T-cell (primary cell): ENCODE measurements around the gene FGGY. TPM values are rescaled to one million over a fixed set of nuclear protein-coding genes. Genes with fewer than 3 reads are reported as not detected.

Experiments
- ATAC-seq, 4 experiments: fragments of 200-7000 bp in 3 of 4; fragments of 150-1000 bp in 1 of 4; cut with Tn5 transposase; replicated peaks in 1 of 4; 1 replicate in 3 of 4; 2 replicates in 1 of 4; pipeline ENCODE4 v1.10.0; 2021; ENCODE audit warnings: moderate library complexity in 3 of 4, mild to moderate bottlenecking in 2 of 4, moderate number of reproducible peaks in 1 of 4
- CTCF ChIA-PET, 2 donors: fragments of 300-600 bp; sonication (Branson Sonifier 250); formaldehyde crosslinking; loops; one replicate each; lab custom pipeline; 2022; ENCODE audit warnings: antibody characterized with exemption in 2 of 2; lab: Charles Lee
- POLR2A ChIA-PET, 2 donors: fragments of 300-600 bp; sonication (Branson Sonifier 250); formaldehyde crosslinking; loops; one replicate each; lab custom pipeline; 2022; ENCODE audit warnings: antibody characterized with exemption in 2 of 2; lab: Charles Lee
- DNase-seq, 35 experiments: peaks; one replicate each; pipeline versions ENCODE4 v3.0.0 to v3.0.0-alpha.2; 2013 to 2023
- H3K27ac ChIP-seq: one replicate; pipeline ENCODE4 v1.5.1; 2013; ENCODE audit warnings: low read length
- H3K27me3 ChIP-seq, 2 experiments: replicated peaks in 1 of 2; 1 replicate in 1 of 2; 2 replicates in 1 of 2; pipeline versions ENCODE4 v1.6.1 to v1.7.0; 2013; ENCODE audit warnings: low read length in 1 of 2, mixed read lengths in 1 of 2; ENCODE audit not compliant: control insufficient read depth in 2 of 2, insufficient read depth in 2 of 2; ENCODE audit errors: extremely low read depth in 1 of 2
- H3K36me3 ChIP-seq, 2 donors: 1 replicate in 1 of 2; 2 replicates in 1 of 2; pipeline versions ENCODE4 v1.6.1 to v1.7.0; 2013; ENCODE audit warnings: low read length in 1 of 2; ENCODE audit not compliant: control insufficient read depth in 2 of 2, insufficient read depth in 1 of 2; ENCODE audit errors: extremely low read depth in 1 of 2
- H3K4me1 ChIP-seq, 2 experiments: 1 replicate in 1 of 2; 2 replicates in 1 of 2; pipeline versions ENCODE4 v1.6.1 to v1.7.0; 2013; ENCODE audit warnings: low read length in 2 of 2, mixed read lengths in 1 of 2; ENCODE audit not compliant: insufficient read depth in 2 of 2, control insufficient read depth in 1 of 2; ENCODE audit errors: extremely low read depth in 1 of 2
- H3K4me3 ChIP-seq, 2 donors: 1 replicate in 1 of 2; 2 replicates in 1 of 2; pipeline versions ENCODE4 v1.5.1 to v1.7.0; 2013; ENCODE audit warnings: mild to moderate bottlenecking in 2 of 2, low read length in 1 of 2, moderate library complexity in 1 of 2; ENCODE audit not compliant: control insufficient read depth in 1 of 2; ENCODE audit errors: extremely low read depth in 1 of 2
- H3K9me3 ChIP-seq: 2 replicates; pipeline ENCODE4 v1.7.0; 2013
- H3K27ac Mint-ChIP-seq, 2 donors: one replicate each; pipeline ENCODE4 v1.8.0; 2020 to 2021; ENCODE audit warnings: mild to moderate bottlenecking in 2 of 2, mixed read lengths in 2 of 2
- H3K27me3 Mint-ChIP-seq, 2 donors: one replicate each; pipeline ENCODE4 v1.8.0; 2021 to 2022; ENCODE audit warnings: mixed read lengths in 2 of 2
- H3K36me3 Mint-ChIP-seq: one replicate; pipeline ENCODE4 v1.8.0; 2021; ENCODE audit warnings: mixed read lengths
- H3K4me1 Mint-ChIP-seq, 3 donors: one replicate each; pipeline ENCODE4 v1.8.0; 2020 to 2022; ENCODE audit warnings: mixed read lengths in 3 of 3, mild to moderate bottlenecking in 1 of 3
- H3K4me3 Mint-ChIP-seq, 3 donors: one replicate each; pipeline ENCODE4 v1.8.0; 2020 to 2022; ENCODE audit warnings: mild to moderate bottlenecking in 3 of 3, mixed read lengths in 3 of 3, moderate library complexity in 3 of 3
- H3K9me3 Mint-ChIP-seq, 3 donors: one replicate each; pipeline ENCODE4 v1.8.0; 2020 to 2022; ENCODE audit warnings: mixed read lengths in 3 of 3
- WGBS: methylation state at CpG from one replicate; pipeline ENCODE4 v1.1.5; 2013; ENCODE audit warnings: missing lambda C conversion rate; ENCODE audit not compliant: insufficient coverage; 5-methylcytosine and 5-hydroxymethylcytosine counted together
- total RNA-seq, 35 experiments: library from RNA in 6 of 35; stranded (reverse) in 6 of 35; fragments of 120-200 nt in 1 of 35; gene quantifications; one replicate each; pipeline versions ENCODE4 v1.2.1 to v1.2.4 and lab custom pipeline; 2013 to 2026

The FGGY gene
- total RNA-seq, 5 donors from 2014 or later (not counting 1 experiment from before 2014, with no cell fraction given), result 7.8 to 21.7 (median 12.6) TPM

GRCh38 chr1:59738591-59739015 lies 441.7 kb downstream of the FGGY start:
- no peak overlapping the region for H3K27ac Mint-ChIP-seq
- no peak for DNase-seq
- no peaks in the 10 kb centered on the region for H3K36me3 ChIP-seq
- ChIA-PET POLR2A (interaction anchor here (0.6 kb wide), 2 partner anchors 12 to 986 kb away, joined by 4 to 6 read pairs; no protein-coding TSS in a partner anchor), CTCF (no interaction called here)
- H3K9me3 ChIP-seq, result no peaks in the 10 kb centered on the region
- H3K4me3 ChIP-seq, result no peak overlapping the region
- H3K27me3 ChIP-seq, result no peaks in the 10 kb centered on the region
- no peaks in the 10 kb centered on the region for H3K4me1 ChIP-seq
- no peak overlapping the region for H3K27ac ChIP-seq
- peaks cover 7 to 8% (median 8%) of the 10 kb centered on the region in 3 donors for H3K9me3 Mint-ChIP-seq
- no peaks in the 10 kb centered on the region for H3K27me3 Mint-ChIP-seq
- 100% methylated on average over 1 of the region's 2 CpGs for WGBS
- ATAC-seq, result no peak
- H3K36me3 Mint-ChIP-seq, result peaks cover 23% of the 10 kb centered on the region
- no peaks in the 10 kb centered on the region for H3K4me1 Mint-ChIP-seq
- no peak overlapping the region for H3K4me3 Mint-ChIP-seq

GRCh38 chr1:59739111-59739510 lies 442.2 kb downstream of the FGGY start:
- ChIA-PET CTCF (no interaction called here), POLR2A (interaction anchor here (0.5 to 0.6 kb wide), 3 partner anchors 11 to 987 kb away, joined by 3 to 6 read pairs (median 4); no protein-coding TSS in a partner anchor)
- WGBS, result no CpG with 5 or more reads among the region's 2 CpGs
- no peaks in the 10 kb centered on the region for H3K36me3 ChIP-seq
- Mint-ChIP-seq H3K4me3 (no peak overlapping the region), H3K27me3 (no peaks in the 10 kb centered on the region), H3K9me3 (peaks cover 7 to 8% (median 8%) of the 10 kb centered on the region in 3 donors), H3K36me3 (peaks cover 23% of the 10 kb centered on the region), H3K4me1 (no peaks in the 10 kb centered on the region), H3K27ac (no peak overlapping the region)
- ATAC-seq (no peak), DNase-seq (no peak)
- H3K27ac ChIP-seq, result no peak overlapping the region
- no peaks in the 10 kb centered on the region for H3K27me3 ChIP-seq
- H3K9me3 ChIP-seq, result no peaks in the 10 kb centered on the region
- H3K4me3 ChIP-seq, result no peak overlapping the region
- no peaks in the 10 kb centered on the region for H3K4me1 ChIP-seq

- ChIA-PET CTCF (no interaction called here), POLR2A (no interaction called here)
- no peak for DNase-seq
- H3K9me3 ChIP-seq, result no peaks in the 10 kb centered on the region
- H3K4me1 ChIP-seq, result no peaks in the 10 kb centered on the region
- Mint-ChIP-seq H3K27me3 (no peaks in the 10 kb centered on the region), H3K36me3 (peaks cover 8% of the 10 kb centered on the region), H3K9me3 (no peaks in the 10 kb centered on the region), H3K27ac (no peak overlapping the region), H3K4me3 (no peak overlapping the region), H3K4me1 (no peaks in the 10 kb centered on the region)
- 71% methylated on average over 2 of the region's 2 CpGs for WGBS
- no peaks in the 10 kb centered on the region for H3K27me3 ChIP-seq
- no peak overlapping the region for H3K4me3 ChIP-seq
- H3K36me3 ChIP-seq, result no peaks in the 10 kb centered on the region
- H3K27ac ChIP-seq, result no peak overlapping the region
- no peak for ATAC-seq
Measured at GRCh38 chr1:59742526-59742925, 445.6 kb downstream of the FGGY start.

DNA sequence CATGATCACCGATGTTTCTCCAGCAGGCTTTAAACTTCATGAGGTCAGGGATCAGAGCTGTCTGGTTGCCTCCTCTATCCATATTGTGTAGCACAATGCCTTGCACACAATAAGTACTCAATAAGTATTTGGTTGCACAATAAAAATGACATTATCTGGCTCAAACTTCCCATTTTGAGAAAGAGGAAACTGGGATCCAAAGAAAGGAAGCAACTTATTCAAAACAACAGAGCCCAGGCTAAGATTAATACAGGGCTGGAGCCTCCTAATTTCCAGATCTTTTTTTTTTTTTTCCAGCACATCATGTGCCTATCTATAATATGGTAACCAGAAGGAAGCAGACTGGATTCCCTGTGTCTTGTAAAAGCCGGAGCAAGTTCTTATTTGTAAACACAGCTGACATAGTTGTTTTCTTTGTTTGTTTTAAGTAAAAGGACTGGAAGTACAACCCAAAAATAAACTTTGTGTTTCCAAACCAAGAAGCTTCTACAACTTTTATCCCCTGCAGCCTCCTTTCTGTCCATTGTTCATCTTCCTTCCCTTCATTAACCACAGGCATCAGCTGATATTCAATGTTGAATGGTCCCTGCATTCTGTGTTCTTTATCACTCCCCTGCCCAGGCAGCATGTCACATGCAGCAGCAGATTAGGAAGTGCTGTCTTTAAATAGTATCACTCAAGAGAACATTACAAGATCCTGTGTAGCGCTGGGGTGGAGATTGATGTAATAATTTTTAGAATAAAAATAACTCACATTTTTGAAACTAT lies 446.6 kb downstream of the FGGY start:
- no peak for ATAC-seq
- WGBS, result 80% methylated on average over 1 of the region's 3 CpGs
- H3K27me3 ChIP-seq, result no peaks in the 10 kb centered on the region
- H3K4me3 ChIP-seq, result no peak overlapping the region
- Mint-ChIP-seq H3K4me3 (no peak overlapping the region), H3K36me3 (peaks cover 5% of the 10 kb centered on the region), H3K9me3 (no peaks in the 10 kb centered on the region), H3K4me1 (no peaks in the 10 kb centered on the region), H3K27ac (no peak overlapping the region), H3K27me3 (no peaks in the 10 kb centered on the region)
- ChIA-PET POLR2A (interaction anchor here in 1 of 2 donors (0.7 kb wide), 1 partner anchor 10 kb away, joined by 4 read pairs; no protein-coding TSS in a partner anchor), CTCF (no interaction called here)
- no peaks in the 10 kb centered on the region for H3K36me3 ChIP-seq
- DNase-seq, result no peak
- H3K27ac ChIP-seq, result no peak overlapping the region
- no peaks in the 10 kb centered on the region for H3K4me1 ChIP-seq
- no peaks in the 10 kb centered on the region for H3K9me3 ChIP-seq

GRCh38 chr1:59747420-59748024 lies 450.6 kb downstream of the FGGY start:
- Histone ChIP-seq H3K9me3 (no peaks in the 10 kb centered on the region), H3K27ac (no peak overlapping the region), H3K4me3 (no peak overlapping the region), H3K27me3 (no peaks in the 10 kb centered on the region), H3K4me1 (no peaks in the 10 kb centered on the region), H3K36me3 (no peaks in the 10 kb centered on the region)
- no peak for ATAC-seq
- ChIA-PET POLR2A (no interaction called here), CTCF (interaction anchor here in 1 of 2 donors (0.6 to 1.3 kb wide), 2 partner anchors 12 to 1680 kb away, joined by 3 read pairs; no protein-coding TSS in a partner anchor)
- no peaks in the 10 kb centered on the region for H3K27me3 Mint-ChIP-seq
- H3K9me3 Mint-ChIP-seq, result no peaks in the 10 kb centered on the region
- no peak for DNase-seq
- no CpG with 5 or more reads among the region's 2 CpGs for WGBS
- H3K36me3 Mint-ChIP-seq, result no peaks in the 10 kb centered on the region
- H3K4me3 Mint-ChIP-seq, result no peak overlapping the region
- H3K27ac Mint-ChIP-seq, result no peak overlapping the region
- H3K4me1 Mint-ChIP-seq, result no peaks in the 10 kb centered on the region

DNA sequence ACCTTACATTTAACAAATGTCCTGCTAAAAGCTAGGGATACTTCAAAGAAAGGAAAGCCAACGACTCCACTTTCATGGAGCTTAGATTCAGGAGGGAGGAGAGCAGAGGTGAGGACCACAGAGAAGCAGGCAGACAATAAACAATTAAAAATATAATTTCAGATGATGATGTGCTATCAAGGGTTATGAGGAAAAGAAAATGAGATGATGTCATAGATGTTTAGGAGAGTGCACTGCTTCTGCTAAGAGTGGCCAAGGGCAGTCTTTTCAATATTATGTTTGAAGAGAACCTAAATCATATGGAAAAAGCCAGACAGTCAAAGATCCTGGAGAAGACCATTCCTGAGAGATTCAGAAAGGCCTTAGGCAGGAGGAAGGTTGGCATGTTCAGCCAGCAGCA lies 451.2 kb downstream of the FGGY start:
- no peak overlapping the region for H3K27ac Mint-ChIP-seq
- H3K9me3 Mint-ChIP-seq, result no peaks in the 10 kb centered on the region
- no peak for DNase-seq
- no peak overlapping the region for H3K4me3 ChIP-seq
- WGBS, result no CpG with 5 or more reads among the region's 1 CpG
- H3K4me1 ChIP-seq, result no peaks in the 10 kb centered on the region
- H3K9me3 ChIP-seq, result no peaks in the 10 kb centered on the region
- no peak overlapping the region for H3K4me3 Mint-ChIP-seq
- ChIA-PET POLR2A (no interaction called here), CTCF (interaction anchor here in 1 of 2 donors (0.6 to 1.3 kb wide), 2 partner anchors 11 to 1680 kb away, joined by 3 read pairs; no protein-coding TSS in a partner anchor)
- no peak overlapping the region for H3K27ac ChIP-seq
- no peak for ATAC-seq
- no peaks in the 10 kb centered on the region for H3K36me3 ChIP-seq
- H3K36me3 Mint-ChIP-seq, result no peaks in the 10 kb centered on the region
- H3K4me1 Mint-ChIP-seq, result no peaks in the 10 kb centered on the region
- H3K27me3 Mint-ChIP-seq, result no peaks in the 10 kb centered on the region
- H3K27me3 ChIP-seq, result no peaks in the 10 kb centered on the region
